Chondrocyte (in vitro differentiated cells): Measurements from ENCODE around the gene FAM168B. TPM values are rescaled to one million over a fixed set of nuclear protein-coding genes. Genes with fewer than 3 reads are reported as not detected.

Experiments
- DNase-seq: peaks from one replicate; pipeline ENCODE4 v3.0.0; 2021; ENCODE audit warnings: mixed read lengths, low spot score
- H3K27ac Mint-ChIP-seq: one replicate; pipeline ENCODE4 v1.8.0; 2021; ENCODE audit warnings: mild to moderate bottlenecking, moderate library complexity, mixed read lengths; ENCODE audit not compliant: unreplicated experiment
- H3K27me3 Mint-ChIP-seq: 2 replicates; pipeline ENCODE4 v1.8.0; 2021; ENCODE audit warnings: low read depth, mixed read lengths
- H3K36me3 Mint-ChIP-seq: 2 replicates; pipeline ENCODE4 v1.8.0; 2021; ENCODE audit warnings: low read depth, mixed read lengths
- H3K4me1 Mint-ChIP-seq: 2 replicates; pipeline ENCODE4 v1.8.0; 2021; ENCODE audit warnings: low read depth, mild to moderate bottlenecking, mixed read lengths
- H3K4me3 Mint-ChIP-seq: one replicate; pipeline ENCODE4 v1.8.0; 2021; ENCODE audit warnings: mild to moderate bottlenecking, moderate library complexity, mixed read lengths; ENCODE audit not compliant: unreplicated experiment
- H3K9me3 Mint-ChIP-seq: 2 replicates; pipeline ENCODE4 v1.8.0; 2021; ENCODE audit warnings: low read depth, mixed read lengths
- CTCF ChIP-seq: fragments of 200-600 bp; sonication (generic); IDR thresholded peaks from 2 replicates; pipeline ENCODE4 v1.5.0; 2021; ENCODE audit warnings: antibody characterized with exemption, mild to moderate bottlenecking, moderate library complexity
- total RNA-seq: library from RNA; stranded (reverse); gene quantifications from 3 replicates; pipeline ENCODE4 v1.2.1, GENCODE V29; 2021

FAM168B gene
- total RNA-seq, 1 donor from 2014 or later, result 111 TPM

GRCh38 chr2:131030478-131030971 is 62.7 kb downstream of the FAM168B start:
- Mint-ChIP-seq H3K4me3 (no peak overlapping the region), H3K27me3 (peaks cover 1% of the 10 kb centered on the region), H3K36me3 (peaks cover 2% of the 10 kb centered on the region), H3K27ac (no peak overlapping the region), H3K9me3 (peaks cover 10% of the 10 kb centered on the region), H3K4me1 (peaks cover 15% of the 10 kb centered on the region)
- no peak for TF ChIP-seq CTCF
- DNase-seq, result no peak

- Mint-ChIP-seq H3K27ac (no peak overlapping the region), H3K4me3 (no peak overlapping the region), H3K4me1 (peaks cover 15% of the 10 kb centered on the region), H3K9me3 (peaks cover 10% of the 10 kb centered on the region), H3K27me3 (peaks cover 2% of the 10 kb centered on the region), H3K36me3 (peaks cover 2% of the 10 kb centered on the region)
- no peak for DNase-seq
- TF ChIP-seq CTCF, result no peak
Measured at GRCh38 chr2:131029812-131030211, 63.4 kb downstream of the FAM168B start.

GRCh38 chr2:131027566-131028528 is 65.4 kb downstream of the FAM168B start:
- no peak for DNase-seq
- Mint-ChIP-seq H3K9me3 (peaks cover 10% of the 10 kb centered on the region), H3K4me1 (peaks cover 8% of the 10 kb centered on the region), H3K36me3 (peaks cover 2% of the 10 kb centered on the region), H3K27ac (no peak overlapping the region), H3K27me3 (peaks cover 2% of the 10 kb centered on the region), H3K4me3 (no peak overlapping the region)
- TF ChIP-seq CTCF, result no peak

GRCh38 chr2:131026919-131027318 is 66.3 kb downstream of the FAM168B start:
- DNase-seq, result no peak
- Mint-ChIP-seq H3K27me3 (peaks cover 2% of the 10 kb centered on the region), H3K27ac (no peak overlapping the region), H3K4me3 (no peak overlapping the region), H3K9me3 (peaks cover 10% of the 10 kb centered on the region), H3K36me3 (peaks cover 2% of the 10 kb centered on the region), H3K4me1 (peaks cover 7% of the 10 kb centered on the region)
- TF ChIP-seq CTCF, result no peak

- Mint-ChIP-seq H3K9me3 (peaks cover 12% of the 10 kb centered on the region), H3K27me3 (peaks cover 2% of the 10 kb centered on the region), H3K36me3 (peaks cover 2% of the 10 kb centered on the region), H3K4me3 (no peak overlapping the region), H3K4me1 (no peaks in the 10 kb centered on the region), H3K27ac (no peak overlapping the region)
- no peak for DNase-seq
- TF ChIP-seq CTCF, result no peak
Measured at GRCh38 chr2:131023758-131024157, 69.5 kb downstream of the FAM168B start.
